Thoracic aorta (tissue), 2 donors: ENCODE data around the gene CCDC170. TPM values are rescaled to one million over a fixed set of nuclear protein-coding genes. Genes with fewer than 3 reads are reported as not detected.
A peak's percentile ranks its signal among the peaks of the same experiment; 100 is the strongest.

Source experiments
- ATAC-seq: fragments of 150-250 bp; one replicate; pipeline ENCODE4 v1.8.0; 2017; ENCODE audit warnings: low read depth; ENCODE audit not compliant: insufficient number of reproducible peaks, low FRiP score
- DNase-seq: peaks from one replicate; pipeline ENCODE4 v3.0.0-alpha.2; 2020; ENCODE audit warnings: low spot score
- H3K27ac ChIP-seq, 2 donors: fragments of 200-600 bp; sonication (generic); 1 replicate in 1 of 2; 2 replicates in 1 of 2; pipeline ENCODE4 v1.5.1; 2016; ENCODE audit warnings: mild to moderate bottlenecking in 2 of 2, moderate library complexity in 2 of 2
- H3K27me3 ChIP-seq: fragments of 200-600 bp; sonication (generic); replicated peaks from 2 replicates; pipeline ENCODE4 v1.6.0; 2016; ENCODE audit warnings: mild to moderate bottlenecking; ENCODE audit not compliant: insufficient read depth
- H3K36me3 ChIP-seq: fragments of 200-600 bp; sonication (generic); one replicate; pipeline ENCODE4 v1.5.1; 2016
- H3K4me1 ChIP-seq, 2 donors: fragments of 200-600 bp; sonication (generic); 1 replicate in 1 of 2; 2 replicates in 1 of 2; pipeline versions ENCODE4 v1.5.1 to v1.6.0; 2016; ENCODE audit warnings: low read depth in 2 of 2, mild to moderate bottlenecking in 1 of 2; ENCODE audit not compliant: control insufficient read depth in 1 of 2
- H3K4me3 ChIP-seq: fragments of 200-600 bp; sonication (generic); 2 replicates; pipeline ENCODE4 v1.5.1; 2016; ENCODE audit warnings: mild to moderate bottlenecking
- H3K9me3 ChIP-seq: fragments of 200-600 bp; sonication (generic); 2 replicates; pipeline ENCODE4 v1.5.1; 2016
- CTCF ChIP-seq: fragments of 200-600 bp; sonication (generic); IDR thresholded peaks from one replicate; pipeline ENCODE4 v1.5.1; 2019; ENCODE audit warnings: antibody characterized with exemption
- total RNA-seq, 2 donors: library from RNA; depleted of rRNA; stranded (reverse); fragments of >200 nt; gene quantifications; one replicate each; pipeline versions ENCODE4 v1.1.0 to v1.2.3, GENCODE V29; 2016

Gene CCDC170
- total RNA-seq, 2 donors from 2014 or later: 0.81 to 1.5 TPM

- no peak overlapping the region for H3K4me3 ChIP-seq
- H3K4me1 ChIP-seq: peaks cover 8 to 12% of the 10 kb centered on the region in 2 donors
- H3K9me3 ChIP-seq: no peaks in the 10 kb centered on the region
- no peaks in the 10 kb centered on the region for H3K27me3 ChIP-seq
- no peak overlapping the region for H3K27ac ChIP-seq
- no peak for DNase-seq
- no peak for TF ChIP-seq CTCF
- H3K36me3 ChIP-seq: no peaks in the 10 kb centered on the region
- ATAC-seq: no peak
These were observed 9.8 kb upstream of the CCDC170 start for GRCh38 chr6:151483994-151484393.

- no peak for TF ChIP-seq CTCF
- no peaks in the 10 kb centered on the region for H3K27me3 ChIP-seq
These were observed 5.6 kb upstream of the CCDC170 start for GRCh38 chr6:151488226-151488625.

GRCh38 chr6:151490996-151491395, 2.8 kb upstream of the CCDC170 start:
- DNase-seq: no peak
- TF ChIP-seq CTCF: no peak
- Histone ChIP-seq H3K4me3 (no peak overlapping the region), H3K4me1 (peaks cover 0 to 9% of the 10 kb centered on the region in 2 donors), H3K27me3 (no peaks in the 10 kb centered on the region), H3K9me3 (no peaks in the 10 kb centered on the region), H3K36me3 (no peaks in the 10 kb centered on the region), H3K27ac (no peak overlapping the region)
- no peak for ATAC-seq

More at GRCh38 chr6:151488226-151488625, 5.6 kb upstream of the CCDC170 start:
- ATAC-seq (no peak), DNase-seq (no peak)
- H3K4me1 ChIP-seq: no peaks in the 10 kb centered on the region
- no peaks in the 10 kb centered on the region for H3K9me3 ChIP-seq
- H3K27ac ChIP-seq: no peak overlapping the region
- H3K36me3 ChIP-seq: no peaks in the 10 kb centered on the region
- H3K4me3 ChIP-seq: no peak overlapping the region

GRCh38 chr6:151493161-151493803, 535 bp upstream of the CCDC170 start:
- Histone ChIP-seq H3K27me3 (no peaks in the 10 kb centered on the region), H3K36me3 (no peaks in the 10 kb centered on the region), H3K9me3 (no peaks in the 10 kb centered on the region), H3K27ac (peak overlapping the region in 1 of 2 donors; percentile 60), H3K4me3 (peak overlapping the region; percentile 84), H3K4me1 (peaks cover 0 to 9% of the 10 kb centered on the region in 2 donors)
- TF ChIP-seq CTCF: no peak
- ATAC-seq: no peak
- DNase-seq: no peak

- DNase-seq: no peak
- Histone ChIP-seq H3K27me3 (no peaks in the 10 kb centered on the region), H3K9me3 (no peaks in the 10 kb centered on the region), H3K27ac (peak overlapping the region; percentile 14 to 60), H3K36me3 (no peaks in the 10 kb centered on the region), H3K4me3 (peak overlapping the region; percentile 84), H3K4me1 (peaks cover 0 to 9% of the 10 kb centered on the region in 2 donors)
- no peak for ATAC-seq
- no peak for TF ChIP-seq CTCF
These were observed 568 bp downstream of the CCDC170 start for GRCh38 chr6:151494235-151494935.
